Body of pancreas (tissue), 4 donors: ENCODE measurements around the gene USP36.

Experiments
- POLR2A ChIP-seq, 3 donors: fragments of 450-650 bp; IDR thresholded peaks; one replicate each; pipeline ENCODE4 v1.6.1; 2016; ENCODE audit warnings: antibody characterized with exemption in 3 of 3, mild to moderate bottlenecking in 2 of 3
- TF ChIP-seq, protein P1 (sequence below), 7 experiments: fragments of 450-650 bp in 4 of 7; fragments of 200-600 bp in 3 of 7; sonication (generic) in 3 of 7; IDR thresholded peaks; one replicate each; pipeline ENCODE4 v1.5.1; 2016 to 2019; ENCODE audit warnings: antibody characterized with exemption in 7 of 7

DNA sequence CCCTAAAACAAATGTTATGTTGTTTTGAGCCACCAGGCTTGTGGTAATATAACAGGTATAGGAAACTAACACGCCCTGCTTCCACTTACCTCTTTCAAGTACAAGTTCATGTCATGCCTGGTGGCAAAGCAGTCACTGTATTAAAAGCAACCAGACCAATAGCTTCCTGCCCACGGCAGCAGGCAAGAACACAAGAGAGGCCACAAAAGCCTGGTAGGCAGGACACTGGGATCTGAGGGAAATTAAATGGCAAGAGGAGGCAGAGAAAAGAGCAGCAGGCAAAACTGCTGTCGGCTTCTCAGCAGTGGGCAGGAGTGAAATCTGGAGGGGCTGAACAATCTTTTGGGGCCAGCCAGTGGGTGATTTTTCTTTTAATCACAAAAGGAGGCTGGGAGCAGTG, 60.8 kb downstream of the USP36 start:
- TF ChIP-seq POLR2A (IDR thresholded peaks at IDR 0.05), result peak in 1 of 3 donors; percentile 19
- TF ChIP-seq, protein P1, sequence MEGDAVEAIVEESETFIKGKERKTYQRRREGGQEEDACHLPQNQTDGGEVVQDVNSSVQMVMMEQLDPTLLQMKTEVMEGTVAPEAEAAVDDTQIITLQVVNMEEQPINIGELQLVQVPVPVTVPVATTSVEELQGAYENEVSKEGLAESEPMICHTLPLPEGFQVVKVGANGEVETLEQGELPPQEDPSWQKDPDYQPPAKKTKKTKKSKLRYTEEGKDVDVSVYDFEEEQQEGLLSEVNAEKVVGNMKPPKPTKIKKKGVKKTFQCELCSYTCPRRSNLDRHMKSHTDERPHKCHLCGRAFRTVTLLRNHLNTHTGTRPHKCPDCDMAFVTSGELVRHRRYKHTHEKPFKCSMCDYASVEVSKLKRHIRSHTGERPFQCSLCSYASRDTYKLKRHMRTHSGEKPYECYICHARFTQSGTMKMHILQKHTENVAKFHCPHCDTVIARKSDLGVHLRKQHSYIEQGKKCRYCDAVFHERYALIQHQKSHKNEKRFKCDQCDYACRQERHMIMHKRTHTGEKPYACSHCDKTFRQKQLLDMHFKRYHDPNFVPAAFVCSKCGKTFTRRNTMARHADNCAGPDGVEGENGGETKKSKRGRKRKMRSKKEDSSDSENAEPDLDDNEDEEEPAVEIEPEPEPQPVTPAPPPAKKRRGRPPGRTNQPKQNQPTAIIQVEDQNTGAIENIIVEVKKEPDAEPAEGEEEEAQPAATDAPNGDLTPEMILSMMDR (IDR thresholded peaks at IDR 0.05), result peak in 1 of 7 experiments; percentile 4
